Gastrocnemius medialis (tissue), 4 donors: ENCODE measurements around the gene UCKL1.

Source experiments
- POLR2A ChIP-seq, 2 donors: fragments of 450-650 bp; IDR thresholded peaks; one replicate each; pipeline ENCODE4 v1.6.1; 2017; ENCODE audit warnings: antibody characterized with exemption in 2 of 2, mild to moderate bottlenecking in 2 of 2, moderate library complexity in 2 of 2
- TF ChIP-seq, protein P1 (sequence below), 5 experiments: fragments of 450-650 bp in 3 of 5; fragments of 200-600 bp in 2 of 5; sonication (generic) in 2 of 5; IDR thresholded peaks in 4 of 5; conservative IDR thresholded peaks in 1 of 5; 1 replicate in 4 of 5; 2 replicates in 1 of 5; pipeline ENCODE4 v1.5.1; 2016 to 2019; ENCODE audit warnings: antibody characterized with exemption in 5 of 5, mild to moderate bottlenecking in 3 of 5, moderate library complexity in 3 of 5

DNA sequence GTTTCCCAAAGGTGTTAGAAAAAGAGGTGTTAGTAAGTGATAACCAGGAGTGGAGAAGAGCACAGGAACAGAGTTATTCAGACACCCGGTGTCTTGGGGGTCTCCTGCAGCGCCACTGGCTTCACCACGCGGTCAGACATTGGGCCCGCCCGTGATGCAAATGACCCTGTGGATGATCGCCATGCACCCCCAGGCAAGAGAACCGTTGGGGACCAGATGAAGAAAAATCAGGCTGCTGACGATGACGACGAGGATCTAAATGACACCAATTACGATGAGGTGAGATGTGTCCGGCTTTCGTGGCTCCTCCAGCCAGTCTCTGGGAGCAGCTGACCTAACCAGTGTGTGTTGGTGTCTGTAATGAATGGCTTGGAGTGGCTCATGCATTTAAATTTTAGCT is 26.7 kb upstream of the UCKL1 start:
- no peak for TF ChIP-seq POLR2A (IDR thresholded peaks at IDR 0.05)
- TF ChIP-seq, protein P1, sequence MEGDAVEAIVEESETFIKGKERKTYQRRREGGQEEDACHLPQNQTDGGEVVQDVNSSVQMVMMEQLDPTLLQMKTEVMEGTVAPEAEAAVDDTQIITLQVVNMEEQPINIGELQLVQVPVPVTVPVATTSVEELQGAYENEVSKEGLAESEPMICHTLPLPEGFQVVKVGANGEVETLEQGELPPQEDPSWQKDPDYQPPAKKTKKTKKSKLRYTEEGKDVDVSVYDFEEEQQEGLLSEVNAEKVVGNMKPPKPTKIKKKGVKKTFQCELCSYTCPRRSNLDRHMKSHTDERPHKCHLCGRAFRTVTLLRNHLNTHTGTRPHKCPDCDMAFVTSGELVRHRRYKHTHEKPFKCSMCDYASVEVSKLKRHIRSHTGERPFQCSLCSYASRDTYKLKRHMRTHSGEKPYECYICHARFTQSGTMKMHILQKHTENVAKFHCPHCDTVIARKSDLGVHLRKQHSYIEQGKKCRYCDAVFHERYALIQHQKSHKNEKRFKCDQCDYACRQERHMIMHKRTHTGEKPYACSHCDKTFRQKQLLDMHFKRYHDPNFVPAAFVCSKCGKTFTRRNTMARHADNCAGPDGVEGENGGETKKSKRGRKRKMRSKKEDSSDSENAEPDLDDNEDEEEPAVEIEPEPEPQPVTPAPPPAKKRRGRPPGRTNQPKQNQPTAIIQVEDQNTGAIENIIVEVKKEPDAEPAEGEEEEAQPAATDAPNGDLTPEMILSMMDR (IDR thresholded peaks at IDR 0.05 in 4 of 5, conservative IDR thresholded peaks at IDR 0.05 in 1 of 5): no peak
